GM12878 (cell line): ENCODE results near the gene CXXC1. TPM values are rescaled to one million over a fixed set of nuclear protein-coding genes. Genes with fewer than 3 reads are reported as not detected.

ENCODE experiments used
- BMI1 ChIP-seq: fragments of 450-650 bp; IDR thresholded peaks from 2 replicates; pipeline ENCODE4 v1.6.1; 2016; ENCODE audit warnings: mild to moderate bottlenecking, moderate library complexity, borderline replicate concordance
- CBFB ChIP-seq: IDR thresholded peaks from 2 replicates; pipeline ENCODE4 v1.6.1; 2016; ENCODE audit warnings: antibody characterized with exemption, low read depth
- HCFC1 ChIP-seq: fragments of 150-350 bp; IDR thresholded peaks from 2 replicates; pipeline ENCODE4 v1.6.1; 2014; ENCODE audit warnings: low read length
- IKZF1 ChIP-seq: fragments of 450-650 bp; conservative IDR thresholded peaks from 2 replicates; pipeline ENCODE4 v1.6.1; 2017; ENCODE audit warnings: antibody characterized with exemption, mild to moderate bottlenecking
- JUNB ChIP-seq: IDR thresholded peaks from 2 replicates; pipeline ENCODE4 v1.6.1; 2016; ENCODE audit warnings: antibody characterized with exemption, mild to moderate bottlenecking
- MTA3 ChIP-seq: IDR thresholded peaks from 2 replicates; pipeline ENCODE4 v1.6.1; 2012; ENCODE audit warnings: low read length, inconsistent platforms, borderline replicate concordance
- NBN ChIP-seq: fragments of 450-650 bp; IDR thresholded peaks from 2 replicates; pipeline ENCODE4 v1.6.1; 2016
- SIX5 ChIP-seq: IDR thresholded peaks from 2 replicates; pipeline ENCODE4 v1.6.1; 2011; ENCODE audit warnings: mild to moderate bottlenecking, low read depth, low read length, moderate library complexity; ENCODE audit not compliant: severe bottlenecking
- SREBF1 ChIP-seq: IDR thresholded peaks from 2 replicates; pipeline ENCODE4 v1.6.1; 2012; ENCODE audit warnings: mild to moderate bottlenecking, low read length
- SUZ12 ChIP-seq: fragments of 200-600 bp; sonication (generic); IDR thresholded peaks from one replicate; pipeline ENCODE4 v1.6.1; 2018; ENCODE audit warnings: antibody characterized with exemption, mild to moderate bottlenecking; ENCODE audit not compliant: unreplicated experiment
- TAF1 ChIP-seq: IDR thresholded peaks from 2 replicates; pipeline ENCODE4 v1.6.1; 2011; ENCODE audit warnings: mild to moderate bottlenecking, low read depth, low read length, borderline replicate concordance
- YY1 ChIP-seq: IDR thresholded peaks from 2 replicates; pipeline ENCODE4 v1.6.1; 2011; ENCODE audit warnings: low read depth, mild to moderate bottlenecking, low read length
- polyA plus RNA-seq, 11 experiments: library from polyadenylated mRNA; depleted of rRNA in 4 of 11; unstranded in 6 of 11; stranded (reverse) in 5 of 11; fragments of >200 nt; fragmentation: Nextera tagmentation in 4 of 11; fragmentation: Illumina TruSeq in 1 of 11; extraction: Ambion mirVana in 4 of 11; extraction: Trizol in 1 of 11; gene quantifications; 1 replicate in 1 of 11; 2 replicates in 10 of 11; pipeline versions ENCODE4 v1.2.1 to v1.2.3, GENCODE V29; 2011 to 2016; ENCODE audit warnings: inconsistent platforms in 2 of 11, missing spikeins in 2 of 11, low read depth in 1 of 11
- total RNA-seq, 4 experiments: library from RNA; depleted of rRNA in 3 of 4; stranded (reverse); fragments of >200 nt in 3 of 4; fragmentation: Illumina TruSeq in 1 of 4; extraction: Trizol in 1 of 4; gene quantifications; 2 replicates each; pipeline versions ENCODE4 v1.2.1 to v1.2.3, GENCODE V29; 2013 to 2021
- TF ChIP-seq, protein P1 (sequence below): fragments of 450-650 bp; IDR thresholded peaks from 2 replicates; pipeline ENCODE4 v1.6.1; 2016; ENCODE audit warnings: mild to moderate bottlenecking, moderate library complexity, borderline replicate concordance
- TF ChIP-seq, protein P2 (sequence below): fragments of 450-650 bp; IDR thresholded peaks from 2 replicates; pipeline ENCODE4 v1.6.1; 2017; ENCODE audit warnings: borderline replicate concordance
- TF ChIP-seq, protein P3 (sequence below): fragments of 450-650 bp; IDR thresholded peaks from 2 replicates; pipeline ENCODE4 v1.6.1; 2017; ENCODE audit warnings: mild to moderate bottlenecking, moderate library complexity
- TF ChIP-seq, protein P4 (sequence below): fragments of 150-350 bp; IDR thresholded peaks from 2 replicates; pipeline ENCODE4 v1.6.1; 2014; ENCODE audit warnings: mild to moderate bottlenecking, low read depth, low read length

CXXC1 gene
- total and polyA plus RNA-seq, 10 of the 15 experiments (the other 5 are each of a cell fraction or from before 2014, with no cell fraction given): 9.2 to 180 (median 93.8) TPM

DNA sequence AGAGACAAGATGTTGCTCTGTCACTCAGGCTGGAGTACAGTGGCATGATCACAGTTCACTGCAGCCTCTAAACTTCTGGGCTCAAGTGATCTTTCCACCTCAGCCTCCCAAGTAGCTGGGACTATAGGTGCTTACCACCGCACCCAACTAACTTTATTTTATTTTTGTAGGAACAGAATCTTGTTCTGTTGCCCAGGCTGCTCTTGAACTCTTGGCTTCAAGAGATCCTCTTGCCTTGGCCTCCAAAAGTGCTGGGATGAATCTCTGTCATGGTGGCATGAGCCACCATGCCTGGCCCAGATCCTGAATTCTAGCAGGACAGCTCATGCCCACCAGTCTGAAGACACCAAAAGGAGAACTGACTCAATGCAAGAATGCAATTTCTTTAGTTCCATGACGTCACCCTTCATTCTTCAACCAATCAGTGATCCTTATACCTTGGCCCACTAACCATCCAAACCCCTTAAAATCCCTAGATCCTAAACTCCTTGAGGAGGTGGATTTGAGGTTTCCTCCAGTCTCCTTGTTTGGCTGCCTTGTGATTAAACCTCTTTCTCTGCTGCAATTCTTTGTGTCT, 25.6 kb upstream of the CXXC1 start (continued):
- TF ChIP-seq, protein P1, sequence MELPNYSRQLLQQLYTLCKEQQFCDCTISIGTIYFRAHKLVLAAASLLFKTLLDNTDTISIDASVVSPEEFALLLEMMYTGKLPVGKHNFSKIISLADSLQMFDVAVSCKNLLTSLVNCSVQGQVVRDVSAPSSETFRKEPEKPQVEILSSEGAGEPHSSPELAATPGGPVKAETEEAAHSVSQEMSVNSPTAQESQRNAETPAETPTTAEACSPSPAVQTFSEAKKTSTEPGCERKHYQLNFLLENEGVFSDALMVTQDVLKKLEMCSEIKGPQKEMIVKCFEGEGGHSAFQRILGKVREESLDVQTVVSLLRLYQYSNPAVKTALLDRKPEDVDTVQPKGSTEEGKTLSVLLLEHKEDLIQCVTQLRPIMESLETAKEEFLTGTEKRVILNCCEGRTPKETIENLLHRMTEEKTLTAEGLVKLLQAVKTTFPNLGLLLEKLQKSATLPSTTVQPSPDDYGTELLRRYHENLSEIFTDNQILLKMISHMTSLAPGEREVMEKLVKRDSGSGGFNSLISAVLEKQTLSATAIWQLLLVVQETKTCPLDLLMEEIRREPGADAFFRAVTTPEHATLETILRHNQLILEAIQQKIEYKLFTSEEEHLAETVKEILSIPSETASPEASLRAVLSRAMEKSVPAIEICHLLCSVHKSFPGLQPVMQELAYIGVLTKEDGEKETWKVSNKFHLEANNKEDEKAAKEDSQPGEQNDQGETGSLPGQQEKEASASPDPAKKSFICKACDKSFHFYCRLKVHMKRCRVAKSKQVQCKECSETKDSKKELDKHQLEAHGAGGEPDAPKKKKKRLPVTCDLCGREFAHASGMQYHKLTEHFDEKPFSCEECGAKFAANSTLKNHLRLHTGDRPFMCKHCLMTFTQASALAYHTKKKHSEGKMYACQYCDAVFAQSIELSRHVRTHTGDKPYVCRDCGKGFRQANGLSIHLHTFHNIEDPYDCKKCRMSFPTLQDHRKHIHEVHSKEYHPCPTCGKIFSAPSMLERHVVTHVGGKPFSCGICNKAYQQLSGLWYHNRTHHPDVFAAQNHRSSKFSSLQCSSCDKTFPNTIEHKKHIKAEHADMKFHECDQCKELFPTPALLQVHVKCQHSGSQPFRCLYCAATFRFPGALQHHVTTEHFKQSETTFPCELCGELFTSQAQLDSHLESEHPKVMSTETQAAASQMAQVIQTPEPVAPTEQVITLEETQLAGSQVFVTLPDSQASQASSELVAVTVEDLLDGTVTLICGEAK: peak; percentile 50; the same call in 1 of the 2 replicates
- TF ChIP-seq CBFB (no peak), SUZ12 (no peak), TAF1 (0 out of 2 replicates have a peak, but pooled peaks have one; percentile 35), IKZF1 (peak; percentile 91), NBN (peak; percentile 91), YY1 (no peak), BMI1 (peak; percentile 33; the same call in 1 of the 2 replicates), SREBF1 (no peak), JUNB (peak; percentile 84), MTA3 (no peak), SIX5 (no peak), HCFC1 (no peak)
- TF ChIP-seq, protein P2, sequence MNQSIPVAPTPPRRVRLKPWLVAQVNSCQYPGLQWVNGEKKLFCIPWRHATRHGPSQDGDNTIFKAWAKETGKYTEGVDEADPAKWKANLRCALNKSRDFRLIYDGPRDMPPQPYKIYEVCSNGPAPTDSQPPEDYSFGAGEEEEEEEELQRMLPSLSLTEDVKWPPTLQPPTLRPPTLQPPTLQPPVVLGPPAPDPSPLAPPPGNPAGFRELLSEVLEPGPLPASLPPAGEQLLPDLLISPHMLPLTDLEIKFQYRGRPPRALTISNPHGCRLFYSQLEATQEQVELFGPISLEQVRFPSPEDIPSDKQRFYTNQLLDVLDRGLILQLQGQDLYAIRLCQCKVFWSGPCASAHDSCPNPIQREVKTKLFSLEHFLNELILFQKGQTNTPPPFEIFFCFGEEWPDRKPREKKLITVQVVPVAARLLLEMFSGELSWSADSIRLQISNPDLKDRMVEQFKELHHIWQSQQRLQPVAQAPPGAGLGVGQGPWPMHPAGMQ: no peak
- TF ChIP-seq, protein P3, sequence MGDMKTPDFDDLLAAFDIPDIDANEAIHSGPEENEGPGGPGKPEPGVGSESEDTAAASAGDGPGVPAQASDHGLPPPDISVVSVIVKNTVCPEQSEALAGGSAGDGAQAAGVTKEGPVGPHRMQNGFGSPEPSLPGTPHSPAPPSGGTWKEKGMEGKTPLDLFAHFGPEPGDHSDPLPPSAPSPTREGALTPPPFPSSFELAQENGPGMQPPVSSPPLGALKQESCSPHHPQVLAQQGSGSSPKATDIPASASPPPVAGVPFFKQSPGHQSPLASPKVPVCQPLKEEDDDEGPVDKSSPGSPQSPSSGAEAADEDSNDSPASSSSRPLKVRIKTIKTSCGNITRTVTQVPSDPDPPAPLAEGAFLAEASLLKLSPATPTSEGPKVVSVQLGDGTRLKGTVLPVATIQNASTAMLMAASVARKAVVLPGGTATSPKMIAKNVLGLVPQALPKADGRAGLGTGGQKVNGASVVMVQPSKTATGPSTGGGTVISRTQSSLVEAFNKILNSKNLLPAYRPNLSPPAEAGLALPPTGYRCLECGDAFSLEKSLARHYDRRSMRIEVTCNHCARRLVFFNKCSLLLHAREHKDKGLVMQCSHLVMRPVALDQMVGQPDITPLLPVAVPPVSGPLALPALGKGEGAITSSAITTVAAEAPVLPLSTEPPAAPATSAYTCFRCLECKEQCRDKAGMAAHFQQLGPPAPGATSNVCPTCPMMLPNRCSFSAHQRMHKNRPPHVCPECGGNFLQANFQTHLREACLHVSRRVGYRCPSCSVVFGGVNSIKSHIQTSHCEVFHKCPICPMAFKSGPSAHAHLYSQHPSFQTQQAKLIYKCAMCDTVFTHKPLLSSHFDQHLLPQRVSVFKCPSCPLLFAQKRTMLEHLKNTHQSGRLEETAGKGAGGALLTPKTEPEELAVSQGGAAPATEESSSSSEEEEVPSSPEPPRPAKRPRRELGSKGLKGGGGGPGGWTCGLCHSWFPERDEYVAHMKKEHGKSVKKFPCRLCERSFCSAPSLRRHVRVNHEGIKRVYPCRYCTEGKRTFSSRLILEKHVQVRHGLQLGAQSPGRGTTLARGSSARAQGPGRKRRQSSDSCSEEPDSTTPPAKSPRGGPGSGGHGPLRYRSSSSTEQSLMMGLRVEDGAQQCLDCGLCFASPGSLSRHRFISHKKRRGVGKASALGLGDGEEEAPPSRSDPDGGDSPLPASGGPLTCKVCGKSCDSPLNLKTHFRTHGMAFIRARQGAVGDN: peak; percentile 59; the same call in 1 of the 2 replicates
- TF ChIP-seq, protein P4, sequence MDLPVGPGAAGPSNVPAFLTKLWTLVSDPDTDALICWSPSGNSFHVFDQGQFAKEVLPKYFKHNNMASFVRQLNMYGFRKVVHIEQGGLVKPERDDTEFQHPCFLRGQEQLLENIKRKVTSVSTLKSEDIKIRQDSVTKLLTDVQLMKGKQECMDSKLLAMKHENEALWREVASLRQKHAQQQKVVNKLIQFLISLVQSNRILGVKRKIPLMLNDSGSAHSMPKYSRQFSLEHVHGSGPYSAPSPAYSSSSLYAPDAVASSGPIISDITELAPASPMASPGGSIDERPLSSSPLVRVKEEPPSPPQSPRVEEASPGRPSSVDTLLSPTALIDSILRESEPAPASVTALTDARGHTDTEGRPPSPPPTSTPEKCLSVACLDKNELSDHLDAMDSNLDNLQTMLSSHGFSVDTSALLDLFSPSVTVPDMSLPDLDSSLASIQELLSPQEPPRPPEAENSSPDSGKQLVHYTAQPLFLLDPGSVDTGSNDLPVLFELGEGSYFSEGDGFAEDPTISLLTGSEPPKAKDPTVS: no peak
